IPS-18a (cell line): Measurements from ENCODE around the gene MOV10.
"Not testable (repeated sequence)": the region's sequence is repeated elsewhere in the genome, so short reads cannot be mapped to it uniquely, and the experiment has no call there.

ENCODE experiments used
- H3K27ac ChIP-seq: one replicate; pipeline ENCODE4 v1.5.1; 2013; ENCODE audit warnings: low read length
- H3K27me3 ChIP-seq: one replicate; pipeline ENCODE4 v1.6.1; 2013; ENCODE audit warnings: mild to moderate bottlenecking, low read length; ENCODE audit not compliant: control insufficient read depth, insufficient read depth
- H3K36me3 ChIP-seq: one replicate; pipeline ENCODE4 v1.6.1; 2013; ENCODE audit warnings: low read depth, low read length; ENCODE audit not compliant: control insufficient read depth
- H3K4me1 ChIP-seq: one replicate; pipeline ENCODE4 v1.6.1; 2013; ENCODE audit warnings: low read depth, low read length; ENCODE audit not compliant: control insufficient read depth
- H3K4me3 ChIP-seq: one replicate; pipeline ENCODE4 v1.5.1; 2013; ENCODE audit warnings: low read length
- H3K9ac ChIP-seq: one replicate; pipeline ENCODE4 v1.6.1; 2013; ENCODE audit warnings: mild to moderate bottlenecking, low read length, moderate library complexity
- H3K9me3 ChIP-seq: one replicate; pipeline ENCODE4 v1.6.1; 2013; ENCODE audit warnings: low read depth, low read length; ENCODE audit not compliant: control insufficient read depth

MOV10 gene

GRCh38 chr1:112637254-112638109 is 37.0 kb upstream of the MOV10 start:
- H3K36me3 ChIP-seq, result no peaks in the 10 kb centered on the region
- H3K4me1 ChIP-seq, result no peaks in the 10 kb centered on the region
- no peak overlapping the region for H3K4me3 ChIP-seq

GRCh38 chr1:112638110-112638428 is 36.4 kb upstream of the MOV10 start:
- Histone ChIP-seq H3K9ac (no peak overlapping the region), H3K9me3 (no peaks in the 10 kb centered on the region), H3K27me3 (no peaks in the 10 kb centered on the region), H3K27ac (no peak overlapping the region), H3K36me3 (no peaks in the 10 kb centered on the region), H3K4me1 (no peaks in the 10 kb centered on the region), H3K4me3 (no peak overlapping the region)

More at GRCh38 chr1:112637254-112638109, 37.0 kb upstream of the MOV10 start:
- H3K27ac ChIP-seq, result no peak overlapping the region
- no peaks in the 10 kb centered on the region for H3K9me3 ChIP-seq
- no peaks in the 10 kb centered on the region for H3K27me3 ChIP-seq
- no peak overlapping the region for H3K9ac ChIP-seq

GRCh38 chr1:112640437-112640836 is 34.0 kb upstream of the MOV10 start:
- H3K4me1 ChIP-seq, H3K36me3 ChIP-seq, H3K27me3 ChIP-seq, H3K9ac ChIP-seq, H3K9me3 ChIP-seq, H3K4me3 ChIP-seq, H3K27ac ChIP-seq: not testable (repeated sequence)

GRCh38 chr1:112643080-112643479 is 31.4 kb upstream of the MOV10 start:
- H3K36me3 ChIP-seq, result peaks cover 5% of the 10 kb centered on the region
- no peak overlapping the region for H3K9ac ChIP-seq
- H3K27ac ChIP-seq, result no peak overlapping the region
- H3K4me1 ChIP-seq, result no peaks in the 10 kb centered on the region
- no peak overlapping the region for H3K4me3 ChIP-seq
- H3K27me3 ChIP-seq, result no peaks in the 10 kb centered on the region
- H3K9me3 ChIP-seq, result no peaks in the 10 kb centered on the region

- H3K4me1 ChIP-seq, result no peaks in the 10 kb centered on the region
- H3K27me3 ChIP-seq, result no peaks in the 10 kb centered on the region
- no peaks in the 10 kb centered on the region for H3K9me3 ChIP-seq
- no peak overlapping the region for H3K9ac ChIP-seq
- peaks cover 33% of the 10 kb centered on the region for H3K36me3 ChIP-seq
- H3K27ac ChIP-seq, result no peak overlapping the region
- no peak overlapping the region for H3K4me3 ChIP-seq
Observed at GRCh38 chr1:112646225-112646624, 28.2 kb upstream of the MOV10 start.

GRCh38 chr1:112651205-112651604 is 23.3 kb upstream of the MOV10 start:
- Histone ChIP-seq H3K4me1 (no peaks in the 10 kb centered on the region), H3K27me3 (no peaks in the 10 kb centered on the region), H3K36me3 (peaks cover 44% of the 10 kb centered on the region), H3K4me3 (no peak overlapping the region), H3K9me3 (no peaks in the 10 kb centered on the region), H3K9ac (no peak overlapping the region), H3K27ac (no peak overlapping the region)

GRCh38 chr1:112665857-112666256 is 8.6 kb upstream of the MOV10 start:
- H3K27ac ChIP-seq, result no peak overlapping the region
- peaks cover 66% of the 10 kb centered on the region for H3K36me3 ChIP-seq
- no peaks in the 10 kb centered on the region for H3K27me3 ChIP-seq
- no peaks in the 10 kb centered on the region for H3K4me1 ChIP-seq
- H3K9me3 ChIP-seq, result no peaks in the 10 kb centered on the region
- H3K9ac ChIP-seq, result no peak overlapping the region
- H3K4me3 ChIP-seq, result no peak overlapping the region

- Histone ChIP-seq H3K27ac (no peak overlapping the region), H3K4me3 (no peak overlapping the region), H3K9ac (no peak overlapping the region), H3K27me3 (no peaks in the 10 kb centered on the region), H3K4me1 (peaks cover 6% of the 10 kb centered on the region), H3K36me3 (peaks cover 60% of the 10 kb centered on the region), H3K9me3 (no peaks in the 10 kb centered on the region)
Observed at GRCh38 chr1:112666946-112667345, 7.5 kb upstream of the MOV10 start.

GRCh38 chr1:112672009-112672408 is 2.5 kb upstream of the MOV10 start:
- Histone ChIP-seq H3K36me3 (peaks cover 35% of the 10 kb centered on the region), H3K27me3 (peaks cover 13% of the 10 kb centered on the region), H3K9me3 (no peaks in the 10 kb centered on the region), H3K4me3 (no peak overlapping the region), H3K9ac (no peak overlapping the region), H3K27ac (peak overlapping the region; percentile 4), H3K4me1 (peaks cover 33% of the 10 kb centered on the region)

- no peak overlapping the region for H3K9ac ChIP-seq
- H3K9me3 ChIP-seq, result no peaks in the 10 kb centered on the region
- peaks cover 28% of the 10 kb centered on the region for H3K36me3 ChIP-seq
- no peak overlapping the region for H3K27ac ChIP-seq
- H3K4me3 ChIP-seq, result no peak overlapping the region
- peaks cover 33% of the 10 kb centered on the region for H3K4me1 ChIP-seq
- peaks cover 13% of the 10 kb centered on the region for H3K27me3 ChIP-seq
Observed at GRCh38 chr1:112672842-112673241, 1.6 kb upstream of the MOV10 start.

GRCh38 chr1:112673592-112674439 is 643 bp upstream of the MOV10 start:
- H3K36me3 ChIP-seq, result peaks cover 24% of the 10 kb centered on the region
- peak overlapping the region; percentile 76 for H3K9ac ChIP-seq
- no peaks in the 10 kb centered on the region for H3K9me3 ChIP-seq
- peaks cover 33% of the 10 kb centered on the region for H3K4me1 ChIP-seq
- no peak overlapping the region for H3K27ac ChIP-seq
- peak overlapping the region; percentile 78 for H3K4me3 ChIP-seq
- H3K27me3 ChIP-seq, result peaks cover 13% of the 10 kb centered on the region
